ENCODE data around the gene ERCC1. TPM values are rescaled to one million over a fixed set of nuclear protein-coding genes. Genes with fewer than 3 reads are reported as not detected.

ERCC1 gene
- total RNA-seq, 1 donor from 2014 or later: 48.8 TPM

GRCh38 chr19:45362291-45362690 lies 61.4 kb downstream of the ERCC1 start:
- Histone ChIP-seq H3K4me1 (no peaks in the 10 kb centered on the region), H3K27me3 (no peaks in the 10 kb centered on the region), H3K36me3 (no peaks in the 10 kb centered on the region), H3K4me3 (no peak overlapping the region), H3K27ac (no peak overlapping the region), H3K9me3 (no peaks in the 10 kb centered on the region)
- TF ChIP-seq CTCF (IDR thresholded peaks at IDR 0.05): no peak
- DNase-seq: no peak
- intact Hi-C loops (cut with DNase I): no loop called here
- no peak for ATAC-seq

GRCh38 chr19:45361608-45362007 lies 62.1 kb downstream of the ERCC1 start:
- intact Hi-C loops (cut with DNase I): no loop called here
- Histone ChIP-seq H3K9me3 (no peaks in the 10 kb centered on the region), H3K27ac (no peak overlapping the region), H3K4me1 (no peaks in the 10 kb centered on the region), H3K4me3 (no peak overlapping the region), H3K27me3 (no peaks in the 10 kb centered on the region), H3K36me3 (no peaks in the 10 kb centered on the region)
- TF ChIP-seq CTCF (IDR thresholded peaks at IDR 0.05): no peak
- ATAC-seq: no peak
- DNase-seq: no peak

- no peak for DNase-seq
- no peaks in the 10 kb centered on the region for H3K36me3 ChIP-seq
These were observed 65.4 kb downstream of the ERCC1 start for GRCh38 chr19:45358213-45358792.

GRCh38 chr19:45357445-45357783 lies 66.3 kb downstream of the ERCC1 start:
- Histone ChIP-seq H3K4me3 (no peak overlapping the region), H3K27ac (no peak overlapping the region), H3K27me3 (no peaks in the 10 kb centered on the region), H3K4me1 (no peaks in the 10 kb centered on the region), H3K9me3 (no peaks in the 10 kb centered on the region), H3K36me3 (no peaks in the 10 kb centered on the region)
- intact Hi-C loops (cut with DNase I): no loop called here
- TF ChIP-seq CTCF (IDR thresholded peaks at IDR 0.05): no peak
- DNase-seq: no peak
- ATAC-seq: no peak

More at GRCh38 chr19:45358213-45358792, 65.4 kb downstream of the ERCC1 start:
- intact Hi-C loops (cut with DNase I): no loop called here
- no peaks in the 10 kb centered on the region for H3K9me3 ChIP-seq
- no peak overlapping the region for H3K4me3 ChIP-seq
- H3K4me1 ChIP-seq: no peaks in the 10 kb centered on the region
- H3K27ac ChIP-seq: no peak overlapping the region
- H3K27me3 ChIP-seq: no peaks in the 10 kb centered on the region
- no peak for TF ChIP-seq CTCF (IDR thresholded peaks at IDR 0.05)
- no peak for ATAC-seq

Small RNAs within 50 kb of the gene (microRNA-seq; reads per million reads assigned to microRNA genes)
- not detected for gene MIR6088 (ENCODE audit: borderline microRNAs expressed)

Other genes starting within 250 kb of the ERCC1 start
- gene TRAPPC6A, start 245.7 kb downstream of the ERCC1 start, total RNA-seq: 16.9 TPM
- 17.8 TPM for gene BLOC1S3, start 245.1 kb downstream of the ERCC1 start, total RNA-seq
- gene EXOC3L2, start 178.5 kb downstream of the ERCC1 start, total RNA-seq: 11.9 TPM
- gene MARK4, start 172.6 kb downstream of the ERCC1 start, total RNA-seq: 30.0 TPM
- gene CKM, start 101.0 kb downstream of the ERCC1 start, total RNA-seq: 0.41 TPM
- 1.8 TPM for gene KLC3, start 83.2 kb downstream of the ERCC1 start, total RNA-seq
- 13.7 TPM for gene ERCC2, start 53.3 kb downstream of the ERCC1 start, total RNA-seq
- gene PPP1R13L, start 18.8 kb downstream of the ERCC1 start, total RNA-seq: 67.9 TPM
- 5.4 TPM for gene POLR1G, start 17.3 kb downstream of the ERCC1 start, total RNA-seq
- gene FOSB, start 44.1 kb upstream of the ERCC1 start, total RNA-seq: 3.6 TPM
- gene RTN2, start 73.1 kb upstream of the ERCC1 start, total RNA-seq: 13.3 TPM
- 0.67 TPM for gene PPM1N, start 74.5 kb upstream of the ERCC1 start, total RNA-seq
- gene VASP, start 83.6 kb upstream of the ERCC1 start, total RNA-seq: 155 TPM
- gene OPA3, start 160.9 kb upstream of the ERCC1 start, total RNA-seq: 13.0 TPM
- gene GPR4, start 178.3 kb upstream of the ERCC1 start, total RNA-seq: 18.5 TPM
- 54.4 TPM for gene EML2, start 215.5 kb upstream of the ERCC1 start, total RNA-seq
- 4.8 TPM for gene GIPR, start 244.3 kb upstream of the ERCC1 start, total RNA-seq

Measured in upper lobe of right lung (tissue), 1 donor.